Ishikawa (cell line): ENCODE measurements around the gene NYAP1.

ENCODE experiments used
- EP300 ChIP-seq: IDR thresholded peaks from 2 replicates; pipeline ENCODE4 v1.6.1; 2012; ENCODE audit warnings: borderline replicate concordance
- RAD21 ChIP-seq: IDR thresholded peaks from 2 replicates; pipeline ENCODE4 v1.6.1; 2012; ENCODE audit warnings: low read depth
- TF ChIP-seq, protein P1 (sequence below): IDR thresholded peaks from 2 replicates; pipeline ENCODE4 v1.6.1; 2012
- TF ChIP-seq, protein P2 (sequence below): IDR thresholded peaks from 2 replicates; pipeline ENCODE4 v1.6.1; 2012; ENCODE audit warnings: low read depth, mild to moderate bottlenecking

DNA sequence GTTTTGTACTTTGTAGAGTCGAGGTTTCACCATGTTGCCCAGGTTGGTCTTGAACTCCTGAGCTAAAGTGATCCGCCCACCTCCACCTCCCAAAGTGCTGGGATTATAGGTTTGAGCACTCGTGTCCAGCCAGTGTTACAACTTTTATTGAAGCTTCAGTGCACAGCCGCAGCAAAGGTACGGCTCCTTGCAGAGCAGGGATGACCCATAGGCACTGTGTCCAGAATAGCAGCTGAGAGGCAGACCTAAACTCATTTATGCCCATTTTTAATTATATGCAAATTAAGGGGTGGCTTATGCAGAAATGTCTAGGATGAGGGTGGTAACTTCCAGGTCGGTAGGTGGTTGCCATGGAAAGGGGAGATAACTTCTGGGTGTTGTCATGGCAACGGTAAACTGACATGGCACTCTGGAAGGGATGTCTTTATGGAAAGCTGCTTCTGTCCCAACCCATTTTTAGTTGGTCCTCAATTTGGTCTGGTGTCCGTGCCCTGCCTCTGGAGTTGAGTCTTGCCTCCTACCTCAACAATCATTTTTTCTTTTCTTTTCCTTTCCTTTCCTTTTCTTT lies 22.7 kb downstream of the NYAP1 start:
- TF ChIP-seq, protein P1, sequence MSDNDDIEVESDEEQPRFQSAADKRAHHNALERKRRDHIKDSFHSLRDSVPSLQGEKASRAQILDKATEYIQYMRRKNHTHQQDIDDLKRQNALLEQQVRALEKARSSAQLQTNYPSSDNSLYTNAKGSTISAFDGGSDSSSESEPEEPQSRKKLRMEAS, result no peak
- TF ChIP-seq, protein P2, sequence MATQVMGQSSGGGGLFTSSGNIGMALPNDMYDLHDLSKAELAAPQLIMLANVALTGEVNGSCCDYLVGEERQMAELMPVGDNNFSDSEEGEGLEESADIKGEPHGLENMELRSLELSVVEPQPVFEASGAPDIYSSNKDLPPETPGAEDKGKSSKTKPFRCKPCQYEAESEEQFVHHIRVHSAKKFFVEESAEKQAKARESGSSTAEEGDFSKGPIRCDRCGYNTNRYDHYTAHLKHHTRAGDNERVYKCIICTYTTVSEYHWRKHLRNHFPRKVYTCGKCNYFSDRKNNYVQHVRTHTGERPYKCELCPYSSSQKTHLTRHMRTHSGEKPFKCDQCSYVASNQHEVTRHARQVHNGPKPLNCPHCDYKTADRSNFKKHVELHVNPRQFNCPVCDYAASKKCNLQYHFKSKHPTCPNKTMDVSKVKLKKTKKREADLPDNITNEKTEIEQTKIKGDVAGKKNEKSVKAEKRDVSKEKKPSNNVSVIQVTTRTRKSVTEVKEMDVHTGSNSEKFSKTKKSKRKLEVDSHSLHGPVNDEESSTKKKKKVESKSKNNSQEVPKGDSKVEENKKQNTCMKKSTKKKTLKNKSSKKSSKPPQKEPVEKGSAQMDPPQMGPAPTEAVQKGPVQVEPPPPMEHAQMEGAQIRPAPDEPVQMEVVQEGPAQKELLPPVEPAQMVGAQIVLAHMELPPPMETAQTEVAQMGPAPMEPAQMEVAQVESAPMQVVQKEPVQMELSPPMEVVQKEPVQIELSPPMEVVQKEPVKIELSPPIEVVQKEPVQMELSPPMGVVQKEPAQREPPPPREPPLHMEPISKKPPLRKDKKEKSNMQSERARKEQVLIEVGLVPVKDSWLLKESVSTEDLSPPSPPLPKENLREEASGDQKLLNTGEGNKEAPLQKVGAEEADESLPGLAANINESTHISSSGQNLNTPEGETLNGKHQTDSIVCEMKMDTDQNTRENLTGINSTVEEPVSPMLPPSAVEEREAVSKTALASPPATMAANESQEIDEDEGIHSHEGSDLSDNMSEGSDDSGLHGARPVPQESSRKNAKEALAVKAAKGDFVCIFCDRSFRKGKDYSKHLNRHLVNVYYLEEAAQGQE, result no peak
- TF ChIP-seq RAD21 (no peak), EP300 (no peak)
